Kidney (tissue), 14 donors: ENCODE results near the gene IMMP2L. TPM values are rescaled to one million over a fixed set of nuclear protein-coding genes. Genes with fewer than 3 reads are reported as not detected.

ENCODE experiments used
- DNase-seq, 5 donors: peaks; one replicate each; pipeline ENCODE4 v3.0.0-alpha.2; 2013 to 2020
- FAIRE-seq: peaks from 2 replicates; lab custom pipeline; 2012; peaks lifted over from hg19 to GRCh38; lab: Jason Lieb, UNC
- H3K27ac ChIP-seq, 2 donors: one replicate each; pipeline ENCODE4 v1.7.0; 2013; ENCODE audit warnings: low read depth in 2 of 2, low read length in 2 of 2, inconsistent platforms in 1 of 2
- H3K27me3 ChIP-seq: one replicate; pipeline ENCODE4 v1.7.1; 2013; ENCODE audit warnings: low read length, inconsistent platforms; ENCODE audit not compliant: control insufficient read depth, insufficient read depth
- H3K36me3 ChIP-seq, 3 donors: one replicate each; pipeline versions ENCODE4 v1.7.0 to v1.7.1; 2013; ENCODE audit warnings: low read length in 3 of 3, control low read depth in 1 of 3, inconsistent platforms in 1 of 3; ENCODE audit not compliant: insufficient read depth in 3 of 3, control insufficient read depth in 2 of 3
- H3K4me1 ChIP-seq, 3 donors: one replicate each; pipeline versions ENCODE4 v1.7.0 to v1.7.1; 2013; ENCODE audit warnings: low read length in 3 of 3, inconsistent platforms in 1 of 3, low read depth in 1 of 3; ENCODE audit not compliant: control insufficient read depth in 2 of 3, insufficient read depth in 2 of 3
- H3K4me3 ChIP-seq, 3 donors: one replicate each; pipeline versions ENCODE4 v1.7.0 to v1.8.1; 2013; ENCODE audit warnings: low read length in 3 of 3, control low read depth in 1 of 3, inconsistent platforms in 1 of 3
- H3K9ac ChIP-seq, 3 donors: one replicate each; pipeline versions ENCODE4 v1.7.0 to v1.7.1; 2013; ENCODE audit warnings: low read length in 3 of 3, control low read depth in 1 of 3, inconsistent platforms in 1 of 3
- H3K9me3 ChIP-seq, 3 donors: one replicate each; pipeline versions ENCODE4 v1.7.0 to v1.7.1; 2013; ENCODE audit warnings: low read length in 3 of 3, control low read depth in 1 of 3, inconsistent platforms in 1 of 3; ENCODE audit not compliant: control insufficient read depth in 2 of 3, insufficient read depth in 1 of 3
- CTCF ChIP-seq: IDR thresholded peaks from 3 replicates; pipeline ENCODE4 v1.5.1; 2012; ENCODE audit warnings: mild to moderate bottlenecking, moderate library complexity, borderline replicate concordance; ENCODE audit not compliant: insufficient read depth; ENCODE audit errors: extremely low read depth
- intact Hi-C: fragments of 100-400 bp; cut with DNase I; formaldehyde crosslinking; loops from one replicate; pipeline ENCODE4 v1.11.1; 2022
- polyA plus RNA-seq: library from polyadenylated mRNA; stranded (reverse); fragments of 350-450 nt; fragmentation: Illumina TruSeq; extraction: RNeasy Lipid Tissue Mini Kit (QIAGEN cat#74804); gene quantifications from one replicate; pipeline ENCODE4 v1.2.3, GENCODE V29; 2014; ENCODE audit warnings: low read depth, low replicate concordance; ENCODE audit not compliant: insufficient read depth
- total RNA-seq: library from RNA; stranded (reverse); fragmentation: NEBNext Ultra II Directional; extraction: Animal tissue kit (Norgen Biotek cat#: 25700); gene quantifications from one replicate; pipeline ENCODE4 v1.2.1, GENCODE V29; 2021
- donor health status: control.
- donor health status: control.
- donor health status: control.
- donor health status: control.
- donor health status: control.
- donor health status: DM: yes; HTN: yes; CAD: no.
- donor health status: Normal renal cell carcinoma (clear cell type).

The IMMP2L gene
- total and polyA plus RNA-seq, 2 donors from 2014 or later, result 46.4 to 52.1 TPM

- Histone ChIP-seq H3K9ac (no peak overlapping the region), H3K27ac (no peak overlapping the region), H3K4me3 (no peak overlapping the region), H3K4me1 (no peaks in the 10 kb centered on the region), H3K9me3 (no peaks in the 10 kb centered on the region), H3K27me3 (no peaks in the 10 kb centered on the region), H3K36me3 (no peaks in the 10 kb centered on the region)
- TF ChIP-seq CTCF, result no peak
- DNase-seq (no peak), FAIRE-seq (no peak)
- intact Hi-C loops, result no loop called here
Measured at GRCh38 chr7:111192614-111193413, 369.5 kb downstream of the IMMP2L start.

- DNase-seq (no peak), FAIRE-seq (no peak)
- H3K4me1 ChIP-seq, result no peaks in the 10 kb centered on the region
- intact Hi-C loops, result no loop called here
- TF ChIP-seq CTCF, result no peak
- H3K36me3 ChIP-seq, result no peaks in the 10 kb centered on the region
- H3K27ac ChIP-seq, result no peak overlapping the region
- no peaks in the 10 kb centered on the region for H3K27me3 ChIP-seq
- H3K4me3 ChIP-seq, result no peak overlapping the region
- no peaks in the 10 kb centered on the region for H3K9me3 ChIP-seq
- H3K9ac ChIP-seq, result no peak overlapping the region
Measured at GRCh38 chr7:111190804-111191203, 371.5 kb downstream of the IMMP2L start.

- no peak for DNase-seq
- H3K4me1 ChIP-seq, result peaks cover 0 to 4% (median 0%) of the 10 kb centered on the region in 3 donors
- no peak overlapping the region for H3K27ac ChIP-seq
- no peak for TF ChIP-seq CTCF
- no peaks in the 10 kb centered on the region for H3K36me3 ChIP-seq
- FAIRE-seq, result no peak
- no peak overlapping the region for H3K4me3 ChIP-seq
- no peak overlapping the region for H3K9ac ChIP-seq
- intact Hi-C loops, result no loop called here
- H3K9me3 ChIP-seq, result no peaks in the 10 kb centered on the region
- H3K27me3 ChIP-seq, result no peaks in the 10 kb centered on the region
Measured at GRCh38 chr7:111184987-111185386, 377.3 kb downstream of the IMMP2L start.

- DNase-seq, result no peak
- no peak for TF ChIP-seq CTCF
Measured at GRCh38 chr7:111183321-111183720, 379.0 kb downstream of the IMMP2L start.

More at GRCh38 chr7:111183321-111183720, 379.0 kb downstream of the IMMP2L start:
- Histone ChIP-seq H3K4me3 (no peak overlapping the region), H3K4me1 (peaks cover 0 to 4% (median 0%) of the 10 kb centered on the region in 3 donors), H3K9me3 (peaks cover 0 to 3% (median 0%) of the 10 kb centered on the region in 3 donors), H3K9ac (no peak overlapping the region), H3K27ac (no peak overlapping the region), H3K36me3 (no peaks in the 10 kb centered on the region), H3K27me3 (no peaks in the 10 kb centered on the region)
- intact Hi-C loops, result no loop called here
- no peak for FAIRE-seq
